GM21786 (cell line): Measurements from ENCODE around the gene BMPR2.
"Not testable (repeated sequence)": the region's sequence is repeated elsewhere in the genome, so short reads cannot be mapped to it uniquely, and the experiment has no call there.

Source experiments
- ATAC-seq: cut with Tn5 transposase; IDR thresholded peaks from one replicate; pipeline ENCODE4 v1.9.1; 2021; ENCODE audit not compliant: unreplicated experiment

BMPR2 gene

GRCh38 chr2:202375609-202376408, at the start of gene BMPR2:
TSS of gene BMPR2 (plus strand) at chr2:202376327. CDS start at chr2:202377475, 1,148 bp downstream.
- peak; percentile 65 for ATAC-seq

GRCh38 chr2:202327858-202328257, 48.3 kb upstream of the BMPR2 start:
- no peak for ATAC-seq

- no peak for ATAC-seq
Measured at GRCh38 chr2:202335791-202336467, 40.2 kb upstream of the BMPR2 start.

- no peak for ATAC-seq
Measured at GRCh38 chr2:202337151-202337550, 39.0 kb upstream of the BMPR2 start.

- ATAC-seq = no peak
Measured at GRCh38 chr2:202337706-202338346, 38.3 kb upstream of the BMPR2 start.

GRCh38 chr2:202339071-202339870, 36.9 kb upstream of the BMPR2 start:
- no peak for ATAC-seq

- ATAC-seq = no peak
Measured at GRCh38 chr2:202344178-202344577, 31.9 kb upstream of the BMPR2 start.

- no peak for ATAC-seq
Measured at GRCh38 chr2:202346180-202346579, 29.9 kb upstream of the BMPR2 start.

- no peak for ATAC-seq
Measured at GRCh38 chr2:202353430-202353829, 22.7 kb upstream of the BMPR2 start.

GRCh38 chr2:202355993-202356505, 20.1 kb upstream of the BMPR2 start:
- no peak for ATAC-seq

GRCh38 chr2:202358924-202359323, 17.2 kb upstream of the BMPR2 start:
- ATAC-seq = not testable (repeated sequence)

- no peak for ATAC-seq
Measured at GRCh38 chr2:202360646-202361045, 15.5 kb upstream of the BMPR2 start.

- no peak for ATAC-seq
Measured at GRCh38 chr2:202361108-202361507, 15.0 kb upstream of the BMPR2 start.

- ATAC-seq = no peak
Measured at GRCh38 chr2:202373490-202373889, 2.6 kb upstream of the BMPR2 start.

GRCh38 chr2:202374383-202374782, 1.7 kb upstream of the BMPR2 start:
- not testable (repeated sequence) for ATAC-seq

- no peak for ATAC-seq
Measured at GRCh38 chr2:202375033-202375608, 1.0 kb upstream of the BMPR2 start.

- peak; percentile 11 for ATAC-seq
Measured at GRCh38 chr2:202376460-202377206, 506 bp downstream of the BMPR2 start.

GRCh38 chr2:202377207-202377761, 1.2 kb downstream of the BMPR2 start:
- ATAC-seq = no peak

GRCh38 chr2:202378001-202378400, 1.9 kb downstream of the BMPR2 start:
- ATAC-seq = no peak
